GM18867 (cell line): Measurements from ENCODE around the gene POU2F3.
A peak's percentile ranks its signal among the peaks of the same experiment; 100 is the strongest.

Experiments used
- ATAC-seq: cut with Tn5 transposase; IDR thresholded peaks from one replicate; pipeline ENCODE4 v1.9.1; 2021; ENCODE audit warnings: mild to moderate bottlenecking, moderate library complexity; ENCODE audit not compliant: unreplicated experiment

Gene POU2F3

GRCh38 chr11:120337355-120338106 lies 97.6 kb downstream of the POU2F3 start:
- no peak for ATAC-seq

- no peak for ATAC-seq
Observed at GRCh38 chr11:120338107-120338933, 98.4 kb downstream of the POU2F3 start.

GRCh38 chr11:120339394-120339890 lies 99.5 kb downstream of the POU2F3 start:
- ATAC-seq = no peak

- ATAC-seq = no peak
Observed at GRCh38 chr11:120340529-120340928, 100.6 kb downstream of the POU2F3 start.

GRCh38 chr11:120342226-120342625 lies 102.3 kb downstream of the POU2F3 start:
- ATAC-seq = no peak

- no peak for ATAC-seq
Observed at GRCh38 chr11:120342678-120343077, 102.7 kb downstream of the POU2F3 start.

GRCh38 chr11:120343429-120343828 lies 103.5 kb downstream of the POU2F3 start:
- ATAC-seq = peak; percentile 40

GRCh38 chr11:120344302-120345004 lies 104.5 kb downstream of the POU2F3 start:
- peak; percentile 87 for ATAC-seq

- ATAC-seq = no peak
Observed at GRCh38 chr11:120346233-120346632, 106.3 kb downstream of the POU2F3 start.

- ATAC-seq = no peak
Observed at GRCh38 chr11:120350637-120351036, 110.7 kb downstream of the POU2F3 start.

- ATAC-seq = no peak
Observed at GRCh38 chr11:120352405-120352804, 112.5 kb downstream of the POU2F3 start.

- ATAC-seq = no peak
Observed at GRCh38 chr11:120354068-120354467, 114.1 kb downstream of the POU2F3 start.

GRCh38 chr11:120354779-120355178 lies 114.8 kb downstream of the POU2F3 start:
- ATAC-seq = no peak

- ATAC-seq = no peak
Observed at GRCh38 chr11:120357620-120358019, 117.7 kb downstream of the POU2F3 start.

GRCh38 chr11:120358729-120359128 lies 118.8 kb downstream of the POU2F3 start:
- no peak for ATAC-seq

GRCh38 chr11:120363436-120363835 lies 123.5 kb downstream of the POU2F3 start:
- ATAC-seq = no peak

GRCh38 chr11:120365512-120365911 lies 125.6 kb downstream of the POU2F3 start:
- ATAC-seq = no peak
